ENCODE results near the gene FRRS1. TPM values are rescaled to one million over a fixed set of nuclear protein-coding genes. Genes with fewer than 3 reads are reported as not detected.

FRRS1 gene
- total and polyA plus RNA-seq, 2 experiments from 2014 or later = 0.34 to 6.8 TPM

DNA sequence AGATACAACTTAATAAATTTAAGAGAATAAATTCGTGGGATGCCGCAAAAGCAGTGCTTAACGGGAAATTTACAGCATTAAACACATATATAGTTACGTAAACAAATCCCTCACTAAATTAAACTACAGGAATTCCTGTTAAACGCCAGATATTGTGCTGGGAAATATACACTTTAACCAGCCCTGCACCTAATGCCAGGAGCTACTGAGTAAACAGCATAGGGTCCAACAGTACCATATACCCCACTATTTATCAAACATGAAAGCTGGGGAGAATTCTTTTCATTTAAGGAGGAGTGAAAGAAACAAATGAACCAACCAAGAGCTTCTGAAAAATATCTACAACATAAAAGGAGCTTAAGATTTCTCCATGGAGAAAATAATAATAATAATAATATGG lies 11.7 kb downstream of the FRRS1 start:
- H3K36me3 ChIP-seq (ENCODE audit: insufficient read depth) = peaks cover 5% of the 10 kb centered on the region; the same call in 1 of the 2 replicates
- H3K27me3 ChIP-seq (ENCODE audit: insufficient read depth) = no peaks in the 10 kb centered on the region
- H3K27ac ChIP-seq (ENCODE audit: low read depth) = no peak overlapping the region
- DNase-seq (ENCODE audit: low spot score) = no peak
- H3K27me3 Mint-ChIP-seq (ENCODE audit: insufficient read depth, low read depth, poor library complexity) = peaks cover 5% of the 10 kb centered on the region
- no peak overlapping the region for H3K4me3 Mint-ChIP-seq
- H3K4me3 ChIP-seq = no peak overlapping the region
- no peak overlapping the region for H2AFZ ChIP-seq
- peaks cover 13% of the 10 kb centered on the region; the same call in 2 of the 3 replicates for H3K36me3 Mint-ChIP-seq (ENCODE audit: low read depth)
- no peaks in the 10 kb centered on the region for H3F3A ChIP-seq (replicated peaks; ENCODE audit: low read depth)
- no peaks in the 10 kb centered on the region for H3K79me2 ChIP-seq (replicated peaks; ENCODE audit: insufficient read depth)
- H3K4me1 ChIP-seq (ENCODE audit: insufficient read depth) = no peaks in the 10 kb centered on the region
- no peak for TF ChIP-seq EZH2phosphoT487 (IDR thresholded peaks at IDR 0.05; ENCODE audit: unreplicated experiment)
- no peak for TF ChIP-seq ZNF114 (CRISPR knock-in tag; IDR thresholded peaks at IDR 0.05)
- no peaks in the 10 kb centered on the region for H3K9me2 ChIP-seq (ENCODE audit: insufficient read depth)
- H3K4me1 Mint-ChIP-seq = peaks cover 16% of the 10 kb centered on the region
- peaks cover 5% of the 10 kb centered on the region; the same call in 2 of the 3 replicates for H3K9me3 Mint-ChIP-seq
- ATAC-seq = no peak
- H3K27ac Mint-ChIP-seq = no peak overlapping the region
- no peak overlapping the region for H3K4me2 ChIP-seq
- H4K20me1 ChIP-seq (replicated peaks; ENCODE audit: insufficient read depth) = no peaks in the 10 kb centered on the region

DNA sequence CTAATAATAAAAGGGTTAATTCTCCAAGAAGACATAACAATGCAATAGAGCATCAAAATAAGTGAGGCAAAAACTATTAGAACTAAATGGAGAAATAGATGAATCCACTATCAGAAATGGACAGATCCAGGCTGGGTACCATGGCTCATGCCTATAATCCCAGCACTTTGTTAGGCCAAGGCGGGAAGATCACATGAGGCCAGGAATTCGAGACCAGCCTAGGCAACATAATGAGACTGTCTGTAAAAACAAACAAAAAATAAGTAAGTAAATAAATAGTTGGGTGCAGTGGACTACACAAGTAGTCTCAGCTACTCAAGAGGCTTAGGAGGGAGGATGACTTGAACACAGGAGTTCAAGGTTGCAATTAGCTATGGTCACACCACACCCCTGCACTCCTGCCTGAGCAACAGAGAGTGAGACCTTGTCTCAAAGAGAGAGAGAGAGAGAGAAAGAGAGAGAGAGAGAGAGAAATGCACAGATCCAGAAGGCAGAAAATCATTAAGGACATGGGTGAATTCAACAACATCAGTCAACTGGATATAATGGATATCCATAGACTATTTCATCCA lies 12.3 kb downstream of the FRRS1 start:
- no peak overlapping the region for H3K4me2 ChIP-seq
- Mint-ChIP-seq H3K4me3 (no peak overlapping the region), H3K4me1 (peaks cover 19% of the 10 kb centered on the region), H3K9me3 (peaks cover 5% of the 10 kb centered on the region; the same call in 2 of the 3 replicates), H3K27ac (no peak overlapping the region), H3K27me3 (ENCODE audit: insufficient read depth, low read depth, poor library complexity) (peaks cover 5% of the 10 kb centered on the region), H3K36me3 (ENCODE audit: low read depth) (peaks cover 8% of the 10 kb centered on the region; the same call in 2 of the 3 replicates)
- H3K4me1 ChIP-seq (ENCODE audit: insufficient read depth) = no peaks in the 10 kb centered on the region
- no peak overlapping the region for H2AFZ ChIP-seq
- peaks cover 2% of the 10 kb centered on the region; the same call in 1 of the 2 replicates for H3K36me3 ChIP-seq (ENCODE audit: insufficient read depth)
- no peak for ATAC-seq
- no peaks in the 10 kb centered on the region for H3F3A ChIP-seq (replicated peaks; ENCODE audit: low read depth)
- DNase-seq (ENCODE audit: low spot score) = no peak
- H3K9me2 ChIP-seq (ENCODE audit: insufficient read depth) = no peaks in the 10 kb centered on the region
- no peaks in the 10 kb centered on the region for H3K79me2 ChIP-seq (replicated peaks; ENCODE audit: insufficient read depth)
- no peak overlapping the region for H3K4me3 ChIP-seq
- H3K27me3 ChIP-seq (ENCODE audit: insufficient read depth) = no peaks in the 10 kb centered on the region
- no peak overlapping the region for H3K27ac ChIP-seq (ENCODE audit: low read depth)
- no peaks in the 10 kb centered on the region for H4K20me1 ChIP-seq (replicated peaks; ENCODE audit: insufficient read depth)
- TF ChIP-seq ZNF114 (CRISPR knock-in tag; IDR thresholded peaks at IDR 0.05) (no peak), EZH2 (IDR thresholded peaks at IDR 0.05; ENCODE audit: low read depth, unreplicated experiment) (no peak), EZH2phosphoT487 (IDR thresholded peaks at IDR 0.05; ENCODE audit: unreplicated experiment) (no peak), CTCF (conservative IDR thresholded peaks at IDR 0.05; ENCODE audit: low read depth in 2 of 2) (no peak), STAT1 (IDR thresholded peaks at IDR 0.05; ENCODE audit: unreplicated experiment) (no peak), JUNB (IDR thresholded peaks at IDR 0.05; ENCODE audit: unreplicated experiment) (no peak), ZNF331 (CRISPR knock-in tag; IDR thresholded peaks at IDR 0.05; ENCODE audit: low read depth) (no peak), NANOG (IDR thresholded peaks at IDR 0.05; ENCODE audit: borderline replicate concordance) (no peak), POLR2AphosphoS5 (IDR thresholded peaks at IDR 0.05; ENCODE audit: low read depth) (no peak)
- TF ChIP-seq, protein P1, sequence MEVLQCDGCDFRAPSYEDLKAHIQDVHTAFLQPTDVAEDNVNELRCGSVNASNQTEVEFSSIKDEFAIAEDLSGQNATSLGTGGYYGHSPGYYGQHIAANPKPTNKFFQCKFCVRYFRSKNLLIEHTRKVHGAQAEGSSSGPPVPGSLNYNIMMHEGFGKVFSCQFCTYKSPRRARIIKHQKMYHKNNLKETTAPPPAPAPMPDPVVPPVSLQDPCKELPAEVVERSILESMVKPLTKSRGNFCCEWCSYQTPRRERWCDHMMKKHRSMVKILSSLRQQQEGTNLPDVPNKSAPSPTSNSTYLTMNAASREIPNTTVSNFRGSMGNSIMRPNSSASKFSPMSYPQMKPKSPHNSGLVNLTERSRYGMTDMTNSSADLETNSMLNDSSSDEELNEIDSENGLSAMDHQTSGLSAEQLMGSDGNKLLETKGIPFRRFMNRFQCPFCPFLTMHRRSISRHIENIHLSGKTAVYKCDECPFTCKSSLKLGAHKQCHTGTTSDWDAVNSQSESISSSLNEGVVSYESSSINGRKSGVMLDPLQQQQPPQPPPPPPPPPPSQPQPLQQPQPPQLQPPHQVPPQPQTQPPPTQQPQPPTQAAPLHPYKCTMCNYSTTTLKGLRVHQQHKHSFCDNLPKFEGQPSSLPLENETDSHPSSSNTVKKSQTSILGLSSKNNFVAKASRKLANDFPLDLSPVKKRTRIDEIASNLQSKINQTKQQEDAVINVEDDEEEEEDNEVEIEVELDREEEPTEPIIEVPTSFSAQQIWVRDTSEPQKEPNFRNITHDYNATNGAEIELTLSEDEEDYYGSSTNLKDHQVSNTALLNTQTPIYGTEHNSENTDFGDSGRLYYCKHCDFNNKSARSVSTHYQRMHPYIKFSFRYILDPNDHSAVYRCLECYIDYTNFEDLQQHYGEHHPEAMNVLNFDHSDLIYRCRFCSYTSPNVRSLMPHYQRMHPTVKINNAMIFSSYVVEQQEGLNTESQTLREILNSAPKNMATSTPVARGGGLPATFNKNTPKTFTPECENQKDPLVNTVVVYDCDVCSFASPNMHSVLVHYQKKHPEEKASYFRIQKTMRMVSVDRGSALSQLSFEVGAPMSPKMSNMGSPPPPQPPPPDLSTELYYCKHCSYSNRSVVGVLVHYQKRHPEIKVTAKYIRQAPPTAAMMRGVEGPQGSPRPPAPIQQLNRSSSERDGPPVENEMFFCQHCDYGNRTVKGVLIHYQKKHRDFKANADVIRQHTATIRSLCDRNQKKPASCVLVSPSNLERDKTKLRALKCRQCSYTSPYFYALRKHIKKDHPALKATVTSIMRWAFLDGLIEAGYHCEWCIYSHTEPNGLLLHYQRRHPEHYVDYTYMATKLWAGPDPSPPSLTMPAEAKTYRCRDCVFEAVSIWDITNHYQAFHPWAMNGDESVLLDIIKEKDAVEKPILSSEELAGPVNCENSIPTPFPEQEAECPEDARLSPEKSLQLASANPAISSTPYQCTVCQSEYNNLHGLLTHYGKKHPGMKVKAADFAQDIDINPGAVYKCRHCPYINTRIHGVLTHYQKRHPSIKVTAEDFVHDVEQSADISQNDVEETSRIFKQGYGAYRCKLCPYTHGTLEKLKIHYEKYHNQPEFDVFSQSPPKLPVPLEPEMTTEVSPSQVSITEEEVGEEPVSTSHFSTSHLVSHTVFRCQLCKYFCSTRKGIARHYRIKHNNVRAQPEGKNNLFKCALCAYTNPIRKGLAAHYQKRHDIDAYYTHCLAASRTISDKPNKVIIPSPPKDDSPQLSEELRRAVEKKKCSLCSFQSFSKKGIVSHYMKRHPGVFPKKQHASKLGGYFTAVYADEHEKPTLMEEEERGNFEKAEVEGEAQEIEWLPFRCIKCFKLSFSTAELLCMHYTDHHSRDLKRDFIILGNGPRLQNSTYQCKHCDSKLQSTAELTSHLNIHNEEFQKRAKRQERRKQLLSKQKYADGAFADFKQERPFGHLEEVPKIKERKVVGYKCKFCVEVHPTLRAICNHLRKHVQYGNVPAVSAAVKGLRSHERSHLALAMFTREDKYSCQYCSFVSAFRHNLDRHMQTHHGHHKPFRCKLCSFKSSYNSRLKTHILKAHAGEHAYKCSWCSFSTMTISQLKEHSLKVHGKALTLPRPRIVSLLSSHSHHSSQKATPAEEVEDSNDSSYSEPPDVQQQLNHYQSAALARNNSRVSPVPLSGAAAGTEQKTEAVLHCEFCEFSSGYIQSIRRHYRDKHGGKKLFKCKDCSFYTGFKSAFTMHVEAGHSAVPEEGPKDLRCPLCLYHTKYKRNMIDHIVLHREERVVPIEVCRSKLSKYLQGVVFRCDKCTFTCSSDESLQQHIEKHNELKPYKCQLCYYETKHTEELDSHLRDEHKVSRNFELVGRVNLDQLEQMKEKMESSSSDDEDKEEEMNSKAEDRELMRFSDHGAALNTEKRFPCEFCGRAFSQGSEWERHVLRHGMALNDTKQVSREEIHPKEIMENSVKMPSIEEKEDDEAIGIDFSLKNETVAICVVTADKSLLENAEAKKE (CRISPR knock-in tag; IDR thresholded peaks at IDR 0.05) = no peak
- TF ChIP-seq, protein P2, sequence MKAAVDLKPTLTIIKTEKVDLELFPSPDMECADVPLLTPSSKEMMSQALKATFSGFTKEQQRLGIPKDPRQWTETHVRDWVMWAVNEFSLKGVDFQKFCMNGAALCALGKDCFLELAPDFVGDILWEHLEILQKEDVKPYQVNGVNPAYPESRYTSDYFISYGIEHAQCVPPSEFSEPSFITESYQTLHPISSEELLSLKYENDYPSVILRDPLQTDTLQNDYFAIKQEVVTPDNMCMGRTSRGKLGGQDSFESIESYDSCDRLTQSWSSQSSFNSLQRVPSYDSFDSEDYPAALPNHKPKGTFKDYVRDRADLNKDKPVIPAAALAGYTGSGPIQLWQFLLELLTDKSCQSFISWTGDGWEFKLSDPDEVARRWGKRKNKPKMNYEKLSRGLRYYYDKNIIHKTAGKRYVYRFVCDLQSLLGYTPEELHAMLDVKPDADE (IDR thresholded peaks at IDR 0.05) = no peak
